HG03571 (cell line): Measurements from ENCODE around the gene KANK4.

Experiments used
- ATAC-seq: cut with Tn5 transposase; IDR thresholded peaks from one replicate; pipeline ENCODE4 v1.9.1; 2021; ENCODE audit not compliant: unreplicated experiment

The KANK4 gene

GRCh38 chr1:62307895-62308492 lies 11.2 kb downstream of the KANK4 start:
- no peak for ATAC-seq

DNA sequence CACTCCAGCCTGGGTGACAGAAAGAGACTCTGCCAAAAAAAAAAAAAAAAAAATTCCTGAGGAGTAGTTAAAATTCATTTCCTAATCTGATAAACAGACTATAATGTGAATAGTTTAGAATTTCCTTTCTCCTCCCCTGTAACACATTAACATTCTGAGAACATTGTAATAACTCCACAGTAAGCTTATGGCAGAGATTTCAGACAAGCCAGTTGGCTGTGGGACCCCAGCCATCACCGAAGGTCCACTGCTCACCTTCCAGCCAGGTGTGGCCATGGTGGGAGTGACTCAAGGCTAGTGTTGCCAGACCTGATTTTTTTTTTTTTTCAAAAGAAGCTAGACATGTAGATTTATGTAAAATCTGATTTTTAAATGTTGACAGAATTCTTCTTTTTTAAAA lies 11.8 kb downstream of the KANK4 start:
- ATAC-seq: no peak

DNA sequence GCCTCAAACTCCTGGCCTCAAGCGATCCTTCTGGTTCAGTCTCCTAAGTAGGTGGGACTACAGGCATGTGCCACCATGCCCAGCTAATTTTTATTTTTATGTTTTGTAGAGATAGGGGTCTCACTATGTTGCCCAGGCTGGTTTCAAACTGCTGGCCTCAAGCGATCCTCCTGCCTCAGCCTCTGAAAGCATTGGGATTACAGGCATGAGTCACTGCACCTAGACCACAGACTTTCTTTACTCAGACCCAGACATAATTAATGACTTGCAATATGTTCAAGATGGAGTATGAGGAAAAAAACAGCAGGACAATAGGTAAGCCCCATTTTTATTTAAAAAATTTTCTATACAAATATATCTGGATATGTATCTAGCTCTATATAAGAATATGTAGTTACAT lies 13.2 kb downstream of the KANK4 start:
- ATAC-seq: no peak

- no peak for ATAC-seq
Observed at GRCh38 chr1:62304975-62305374, 14.3 kb downstream of the KANK4 start.

- no peak for ATAC-seq
Observed at GRCh38 chr1:62304515-62304914, 14.7 kb downstream of the KANK4 start.

- ATAC-seq: no peak
Observed at GRCh38 chr1:62301726-62302390, 17.4 kb downstream of the KANK4 start.

GRCh38 chr1:62299426-62300200 lies 19.6 kb downstream of the KANK4 start:
- ATAC-seq: no peak

DNA sequence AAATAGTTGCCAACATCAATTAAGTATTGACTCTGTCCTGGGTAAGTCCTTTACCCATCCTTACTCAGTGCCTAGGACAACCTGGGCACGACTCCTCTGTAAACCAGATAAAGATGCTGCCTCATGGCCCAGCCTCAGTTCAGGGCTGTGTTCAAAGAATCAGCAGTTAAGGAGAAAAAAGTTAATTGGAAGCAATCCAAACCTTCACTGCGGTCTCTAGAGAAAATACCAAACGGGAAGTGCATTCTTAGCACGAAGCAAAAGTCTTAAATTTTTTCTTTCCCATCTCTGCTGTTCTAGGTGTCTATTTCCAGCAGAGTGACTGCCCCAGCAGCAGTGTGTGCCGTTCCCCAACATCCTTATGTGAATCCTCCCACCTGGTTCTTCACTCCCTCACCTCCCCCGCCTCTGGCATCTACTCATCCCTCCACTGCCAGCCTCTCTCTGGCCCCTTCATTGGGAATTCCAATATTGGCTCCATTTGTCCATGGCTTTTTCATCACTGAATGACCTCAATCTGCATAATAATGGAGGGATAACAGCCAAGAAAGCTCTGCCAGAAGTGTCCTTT lies 23.2 kb downstream of the KANK4 start:
- ATAC-seq: peak; percentile 54

DNA sequence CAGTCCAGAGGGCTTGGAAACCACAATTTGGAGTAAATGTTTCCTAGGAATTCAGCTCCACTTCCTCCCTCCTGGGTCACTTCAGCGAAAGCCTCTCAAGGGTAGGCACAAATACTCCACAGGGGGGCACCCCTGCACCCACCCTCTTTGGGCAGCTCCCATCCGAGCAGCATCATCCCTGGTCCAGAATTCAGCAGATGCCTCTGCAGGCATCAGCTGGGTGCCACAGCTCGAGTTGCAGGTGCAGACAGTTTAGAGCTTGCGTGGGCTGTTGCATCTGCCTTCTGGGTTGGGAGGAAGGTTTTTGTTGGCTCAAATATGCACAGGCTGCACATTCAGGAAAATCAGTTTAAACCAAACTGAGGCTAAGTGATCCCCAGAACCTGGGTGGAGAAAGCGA lies 25.0 kb downstream of the KANK4 start:
- no peak for ATAC-seq

DNA sequence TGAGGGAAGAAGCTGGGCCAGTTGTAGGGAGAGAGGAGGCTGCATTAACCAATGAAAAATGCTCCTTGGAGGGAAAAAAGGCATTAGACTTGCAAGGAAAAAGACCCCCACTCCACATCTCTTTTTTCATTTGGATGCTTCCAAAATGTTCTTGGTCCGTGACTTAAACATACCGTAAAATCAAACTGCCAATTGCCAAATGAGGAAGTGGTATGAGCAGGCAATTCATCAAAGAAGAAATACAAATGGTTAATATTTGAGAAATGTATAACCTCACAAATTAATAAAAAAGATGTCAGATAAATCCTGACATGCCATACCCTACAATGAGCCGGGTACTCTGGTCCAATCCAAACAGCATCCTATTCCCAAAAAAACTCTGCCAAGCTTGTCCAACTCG lies 30.6 kb downstream of the KANK4 start:
- no peak for ATAC-seq

GRCh38 chr1:62288224-62288623 lies 31.0 kb downstream of the KANK4 start:
- no peak for ATAC-seq

- no peak for ATAC-seq
Observed at GRCh38 chr1:62286786-62287224, 32.4 kb downstream of the KANK4 start.

DNA sequence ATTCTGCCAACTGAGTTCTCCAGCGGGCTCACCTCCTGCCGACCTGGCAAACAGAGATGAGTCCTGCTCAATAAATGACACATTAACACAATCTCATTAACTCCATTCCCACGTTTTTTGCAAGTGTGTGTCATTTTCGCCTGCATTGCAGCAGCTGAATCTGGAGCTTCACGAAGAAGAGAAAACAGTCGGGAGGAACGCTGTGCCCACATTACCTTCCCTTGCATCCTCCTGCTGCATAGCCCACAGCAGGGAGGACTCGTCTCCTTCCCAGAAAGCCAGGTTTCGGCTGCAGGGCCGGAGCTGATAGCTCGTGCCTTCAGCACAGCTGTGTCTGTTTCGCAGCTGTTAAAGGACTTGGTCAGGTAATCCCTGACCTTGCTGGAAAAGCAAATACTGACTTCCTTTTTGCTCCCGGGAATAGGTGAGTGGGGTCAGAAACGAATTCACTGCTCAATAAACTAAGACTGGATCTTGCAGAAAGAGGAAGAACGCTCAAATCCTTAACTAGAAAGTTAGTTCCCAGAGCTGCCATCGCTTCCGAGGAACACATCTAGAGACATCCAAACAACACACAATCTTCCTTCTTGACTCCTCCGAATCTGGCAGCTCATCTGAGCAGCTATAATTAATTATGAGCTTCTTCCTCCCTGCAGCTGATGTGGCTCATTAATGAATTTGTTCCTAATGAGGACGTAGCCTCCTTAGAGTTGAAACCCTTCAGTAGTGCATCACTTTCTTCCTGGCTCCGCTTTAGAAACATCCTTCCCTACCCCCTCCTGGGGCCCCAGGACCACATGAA lies 33.0 kb downstream of the KANK4 start:
- no peak for ATAC-seq

- no peak for ATAC-seq
Observed at GRCh38 chr1:62285440-62285839, 33.8 kb downstream of the KANK4 start.

- no peak for ATAC-seq
Observed at GRCh38 chr1:62283986-62284385, 35.2 kb downstream of the KANK4 start.

- ATAC-seq: no peak
Observed at GRCh38 chr1:62282909-62283755, 36.1 kb downstream of the KANK4 start.

- ATAC-seq: no peak
Observed at GRCh38 chr1:62281922-62282555, 37.2 kb downstream of the KANK4 start.

DNA sequence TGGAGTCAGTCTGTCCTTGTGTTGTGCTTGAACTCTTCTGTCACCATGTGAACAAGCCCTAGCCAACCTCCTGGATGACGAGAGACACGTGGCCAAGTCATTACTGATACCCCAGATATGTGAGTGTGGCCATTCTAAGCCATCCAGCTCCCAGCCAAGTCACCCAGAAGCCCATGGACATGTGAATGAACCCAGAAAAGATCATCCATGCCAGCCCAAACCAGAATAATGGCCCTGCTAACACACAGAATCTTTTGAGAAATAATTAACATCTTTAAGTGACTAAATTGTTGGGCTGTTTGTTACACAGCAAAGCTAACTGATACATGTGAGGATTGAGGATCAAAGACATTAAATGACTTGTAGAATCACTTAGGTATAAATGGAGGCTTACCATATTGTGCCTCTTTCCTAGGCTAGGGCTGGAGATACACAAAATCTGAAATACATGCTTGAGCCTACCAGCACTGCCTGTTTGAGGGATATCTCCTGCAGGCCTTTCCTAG lies 38.2 kb downstream of the KANK4 start:
- ATAC-seq: no peak

DNA sequence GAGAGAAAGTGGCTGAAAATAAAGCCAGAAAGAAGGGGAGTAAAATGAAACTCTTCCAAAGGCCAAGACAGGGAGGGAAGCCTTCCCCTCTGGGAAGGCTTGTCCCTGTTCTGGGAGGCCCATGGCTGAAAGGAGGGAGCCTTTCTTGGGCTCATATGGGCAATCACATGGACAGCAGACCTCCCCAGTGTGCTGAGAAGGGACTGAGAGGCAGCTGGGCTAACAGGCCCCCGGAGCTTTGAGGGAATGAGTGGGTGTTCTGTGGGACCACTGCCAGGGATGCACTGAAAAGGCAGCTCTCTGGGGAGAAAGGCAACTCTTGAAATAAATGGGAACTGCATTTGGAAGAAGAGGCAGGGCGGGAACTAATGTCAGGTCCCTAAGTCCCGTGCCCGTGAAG lies 39.1 kb downstream of the KANK4 start:
- ATAC-seq: no peak
